Right kidney (tissue), 1 donor: ENCODE measurements around the gene NPHP3.
"Not testable (repeated sequence)": the region's sequence is repeated elsewhere in the genome, so short reads cannot be mapped to it uniquely, and the experiment has no call there.

Experiments
- DNase-seq: peaks from one replicate; pipeline ENCODE4 v3.0.0-alpha.2; 2016

The NPHP3 gene

GRCh38 chr3:132642539-132642847 lies 79.7 kb downstream of the NPHP3 start:
- no peak for DNase-seq

- no peak for DNase-seq
Measured at GRCh38 chr3:132641837-132642538, 80.2 kb downstream of the NPHP3 start.

GRCh38 chr3:132641427-132641826 lies 80.8 kb downstream of the NPHP3 start:
- DNase-seq, result not testable (repeated sequence)

- no peak for DNase-seq
Measured at GRCh38 chr3:132638706-132639105, 83.5 kb downstream of the NPHP3 start.

DNA sequence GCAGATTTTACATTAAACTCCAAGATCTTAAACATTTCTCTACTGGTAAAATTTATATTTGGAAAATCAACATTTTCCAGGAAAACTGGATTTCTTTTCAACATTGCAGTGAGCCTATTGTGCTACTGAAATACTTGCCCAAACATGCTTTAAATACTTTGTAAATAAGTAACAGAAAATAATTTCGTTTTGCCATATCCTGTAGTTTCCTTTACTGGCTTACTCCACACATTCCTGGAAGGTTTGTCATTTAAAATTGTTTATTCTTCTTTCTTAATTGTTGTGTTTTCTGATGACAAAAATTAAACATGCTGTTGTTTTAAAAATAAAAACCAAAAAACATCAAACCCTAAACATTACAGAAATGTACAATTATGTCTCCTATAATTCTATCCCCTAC lies 84.6 kb downstream of the NPHP3 start:
- DNase-seq, result no peak

GRCh38 chr3:132635052-132635451 lies 87.2 kb downstream of the NPHP3 start:
- DNase-seq, result no peak
